Stomach (tissue), 9 donors: ENCODE results near the gene CCDC12. TPM values are rescaled to one million over a fixed set of nuclear protein-coding genes. Genes with fewer than 3 reads are reported as not detected.

Experiments used
- DNase-seq, 2 donors: peaks; one replicate each; pipeline versions ENCODE4 v3.0.0 to v3.0.0-alpha.2; 2013 to 2019
- H3K27ac ChIP-seq, 5 donors: fragments of 200-600 bp in 4 of 5; sonication (generic) in 4 of 5; one replicate each; pipeline ENCODE4 v1.5.1; 2013 to 2019; ENCODE audit warnings: mild to moderate bottlenecking in 1 of 5, moderate library complexity in 1 of 5
- H3K27me3 ChIP-seq, 3 donors: fragments of 200-600 bp; sonication (generic); one replicate each; pipeline ENCODE4 v1.5.1; 2017 to 2019; ENCODE audit warnings: mixed run types in 1 of 3
- H3K36me3 ChIP-seq, 4 donors: fragments of 200-600 bp; sonication (generic); 1 replicate in 3 of 4; 2 replicates in 1 of 4; pipeline ENCODE4 v1.5.1; 2016 to 2019
- H3K4me1 ChIP-seq, 4 donors: fragments of 200-600 bp; sonication (generic); one replicate each; pipeline ENCODE4 v1.5.1; 2016 to 2019
- H3K4me3 ChIP-seq, 4 donors: fragments of 200-600 bp; sonication (generic) in 3 of 4; one replicate each; pipeline ENCODE4 v1.5.1; 2016 to 2019; ENCODE audit warnings: mild to moderate bottlenecking in 1 of 4
- H3K9me3 ChIP-seq, 4 donors: fragments of 200-600 bp; sonication (generic); one replicate each; pipeline ENCODE4 v1.5.1; 2016 to 2019
- CTCF ChIP-seq, 7 experiments: fragments of 450-650 bp in 4 of 7; fragments of 200-600 bp in 3 of 7; sonication (generic) in 3 of 7; IDR thresholded peaks; one replicate each; pipeline ENCODE4 v1.5.1; 2016 to 2019; ENCODE audit warnings: antibody characterized with exemption in 7 of 7, control low read depth in 2 of 7, mild to moderate bottlenecking in 1 of 7
- EP300 ChIP-seq: sonication (generic); formaldehyde crosslinking; IDR thresholded peaks from one replicate; pipeline ENCODE4 v1.6.1; 2017; ENCODE audit warnings: antibody characterized with exemption
- POLR2A ChIP-seq, 4 donors: fragments of 450-650 bp; IDR thresholded peaks; one replicate each; pipeline ENCODE4 v1.6.1; 2016; ENCODE audit warnings: antibody characterized with exemption in 4 of 4, control low read depth in 2 of 4, mild to moderate bottlenecking in 1 of 4, moderate library complexity in 1 of 4
- POLR2AphosphoS5 ChIP-seq, 3 donors: sonication (generic); formaldehyde crosslinking; IDR thresholded peaks; one replicate each; pipeline ENCODE4 v1.6.1; 2016; ENCODE audit warnings: antibody characterized with exemption in 3 of 3
- WGBS, 5 donors: extraction: QIAGEN DNeasy Blood & Tissue Kit in 3 of 5; methylation state at CpG; one replicate each; pipeline versions ENCODE4 v1.1.5 to v1.1.7; 2013 to 2018; 5-methylcytosine and 5-hydroxymethylcytosine counted together
- intact Hi-C: fragments of 100-400 bp; cut with DNase I; formaldehyde crosslinking; loops from one replicate; pipeline ENCODE4 v1.15.1; 2023; ENCODE audit warnings: low total_unique reads
- polyA plus RNA-seq, 3 donors: library from polyadenylated mRNA; stranded (reverse); fragments of 200-250 nt; gene quantifications; one replicate each; pipeline ENCODE4 v1.2.3, GENCODE V29; 2013
- total RNA-seq, 5 donors: library from RNA; depleted of rRNA; stranded (reverse); fragments of >200 nt; gene quantifications; one replicate each; pipeline versions ENCODE4 v1.1.0 to v1.2.3, GENCODE V29; 2014 to 2016
- donor health status: healthy with polysubstance abuse.
- donor health status: Bipolar disorder and iron deficiency.
- donor health status: healthy.

CCDC12 gene
- total and polyA plus RNA-seq, 8 donors = 2.9 to 88.7 (median 47.1) TPM

- Histone ChIP-seq H3K4me3 (no peak overlapping the region), H3K27ac (peak overlapping the region; percentile 77 to 88 (median 87)), H3K9me3 (no peaks in the 10 kb centered on the region), H3K36me3 (peaks cover 12 to 28% (median 24%) of the 10 kb centered on the region in 4 donors), H3K4me1 (peaks cover 79 to 100% (median 93%) of the 10 kb centered on the region in 4 donors), H3K27me3 (no peaks in the 10 kb centered on the region)
- 35 to 68% (median 62%) methylated on average over 2 of the region's 2 CpGs for WGBS, 5 donors
- no peak for DNase-seq
- intact Hi-C loops = no loop called here
- no peak for TF ChIP-seq POLR2A (IDR thresholded peaks at IDR 0.05)
- no peak for TF ChIP-seq POLR2AphosphoS5 (IDR thresholded peaks at IDR 0.05)
- no peak for TF ChIP-seq EP300
- TF ChIP-seq CTCF (IDR thresholded peaks at IDR 0.05) = no peak
Measured at GRCh38 chr3:46934072-46934471, 42.5 kb downstream of the CCDC12 start.

- no peak overlapping the region for H3K4me3 ChIP-seq
- H3K4me1 ChIP-seq = peaks cover 80 to 100% (median 93%) of the 10 kb centered on the region in 4 donors
- H3K36me3 ChIP-seq = peaks cover 12 to 23% (median 22%) of the 10 kb centered on the region in 4 donors
- H3K27me3 ChIP-seq = no peaks in the 10 kb centered on the region
- 62 to 76% (median 70%) methylated on average over 6 of the region's 6 CpGs for WGBS, 5 donors
- H3K9me3 ChIP-seq = no peaks in the 10 kb centered on the region
- peak overlapping the region; percentile 81 to 88 (median 87) for H3K27ac ChIP-seq
- TF ChIP-seq POLR2A (IDR thresholded peaks at IDR 0.05) (no peak), EP300 (no peak), POLR2AphosphoS5 (IDR thresholded peaks at IDR 0.05) (no peak), CTCF (IDR thresholded peaks at IDR 0.05) (no peak)
- no peak for DNase-seq
- intact Hi-C loops = no loop called here
Measured at GRCh38 chr3:46933261-46933660, 43.3 kb downstream of the CCDC12 start.

- TF ChIP-seq POLR2AphosphoS5 (IDR thresholded peaks at IDR 0.05) (no peak), CTCF (IDR thresholded peaks at IDR 0.05) (no peak), EP300 (no peak), POLR2A (IDR thresholded peaks at IDR 0.05) (no peak)
- 64 to 76% (median 68%) methylated on average over 6 to 7 of the region's 7 CpGs for WGBS, 5 donors
- DNase-seq = peak; percentile 15 to 24
Measured at GRCh38 chr3:46932455-46933225, 43.9 kb downstream of the CCDC12 start.

GRCh38 chr3:46931631-46932331, 44.8 kb downstream of the CCDC12 start:
- Histone ChIP-seq H3K9me3 (no peaks in the 10 kb centered on the region), H3K27me3 (no peaks in the 10 kb centered on the region), H3K36me3 (peaks cover 7 to 19% (median 11%) of the 10 kb centered on the region in 4 donors), H3K4me3 (no peak overlapping the region), H3K4me1 (peaks cover 95 to 100% (median 98%) of the 10 kb centered on the region in 4 donors), H3K27ac (peak overlapping the region; percentile 81 to 88 (median 87))
- DNase-seq = peak; percentile 59 to 75
- WGBS, 5 donors = 15 to 30% (median 25%) methylated on average over 4 to 6 of the region's 6 CpGs
- intact Hi-C loops = no loop called here
- no peak for TF ChIP-seq EP300
- TF ChIP-seq POLR2A (IDR thresholded peaks at IDR 0.05) = no peak
- TF ChIP-seq POLR2AphosphoS5 (IDR thresholded peaks at IDR 0.05) = peak in 1 of 3 donors; percentile 29
- no peak for TF ChIP-seq CTCF (IDR thresholded peaks at IDR 0.05)

More at GRCh38 chr3:46932455-46933225, 43.9 kb downstream of the CCDC12 start:
- Histone ChIP-seq H3K4me3 (no peak overlapping the region), H3K27ac (peak overlapping the region; percentile 81 to 88 (median 87)), H3K27me3 (no peaks in the 10 kb centered on the region), H3K9me3 (no peaks in the 10 kb centered on the region), H3K4me1 (peaks cover 86 to 100% (median 95%) of the 10 kb centered on the region in 4 donors), H3K36me3 (peaks cover 14 to 21% (median 18%) of the 10 kb centered on the region in 4 donors)
- intact Hi-C loops = no loop called here
